GM19328 (cell line): Measurements from ENCODE around the gene RAD17.
"Not testable (repeated sequence)": the region's sequence is repeated elsewhere in the genome, so short reads cannot be mapped to it uniquely, and the experiment has no call there.

Experiments used
- ATAC-seq: cut with Tn5 transposase; IDR thresholded peaks from one replicate; pipeline ENCODE4 v1.9.1; 2021; ENCODE audit warnings: mild to moderate bottlenecking, moderate library complexity; ENCODE audit not compliant: unreplicated experiment

RAD17 gene

DNA sequence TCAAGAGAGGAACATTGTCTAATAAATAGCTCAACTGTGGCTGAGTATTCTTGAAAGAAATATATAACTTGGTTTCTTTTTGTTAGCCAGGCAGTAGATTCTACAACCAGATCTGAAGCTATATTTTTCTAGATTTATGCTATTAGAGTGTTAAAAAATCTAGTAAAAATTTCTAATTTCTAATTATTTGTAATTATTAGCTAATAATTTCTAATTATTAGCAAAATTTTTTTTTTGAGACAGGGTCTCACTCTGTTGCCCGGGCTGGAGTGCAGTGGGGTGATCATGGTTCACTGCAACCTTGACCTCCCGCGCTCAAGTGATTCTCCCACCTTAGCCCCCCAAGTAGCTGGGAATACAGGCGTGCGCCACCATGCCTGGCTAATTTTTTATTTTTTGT is 2.8 kb downstream of the RAD17 start:
- no peak for ATAC-seq

DNA sequence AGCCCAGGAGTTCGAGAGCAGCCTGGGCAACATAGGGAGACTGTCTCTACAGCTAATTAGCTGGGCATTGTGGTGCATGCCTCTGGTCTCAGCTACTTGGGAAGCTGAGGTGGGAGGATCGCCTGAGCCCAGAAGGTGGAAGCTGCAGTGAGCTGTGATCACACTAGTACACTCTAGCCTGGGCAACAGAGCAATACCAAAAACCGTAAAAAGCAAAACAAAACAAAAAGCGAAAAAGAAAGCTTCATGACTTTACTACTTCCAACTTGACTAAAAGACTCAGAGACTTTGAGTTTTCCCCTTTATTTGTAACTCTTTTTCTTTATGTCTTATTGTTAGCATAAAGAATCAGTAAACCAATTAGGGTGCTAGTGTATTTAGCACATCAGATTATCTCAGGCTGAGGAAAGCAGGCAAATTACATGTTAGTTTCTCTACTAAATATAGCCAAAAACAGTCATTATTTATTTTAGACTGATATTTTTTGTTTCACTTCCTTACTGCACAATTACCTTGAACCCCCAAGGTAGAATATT is 5.4 kb downstream of the RAD17 start:
- peak; percentile 59 for ATAC-seq

DNA sequence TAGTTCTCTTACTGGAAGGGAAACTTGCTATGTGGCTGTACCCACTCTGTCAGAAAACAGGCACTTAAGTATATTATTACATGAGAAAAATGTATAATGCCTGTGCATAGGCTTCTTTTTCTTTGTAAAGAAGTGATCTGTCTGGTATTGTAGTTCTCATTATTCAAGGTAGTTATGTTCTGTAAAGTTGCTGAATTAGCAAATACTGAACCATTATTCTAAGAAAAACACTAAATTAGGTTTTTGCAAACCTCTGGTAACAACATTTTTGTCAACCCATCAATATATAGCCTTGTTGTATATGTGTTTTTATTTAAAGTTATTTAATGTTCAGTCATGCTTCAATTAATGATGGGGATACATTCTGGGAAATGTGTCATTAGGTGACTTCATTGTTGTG is 8.8 kb downstream of the RAD17 start:
- no peak for ATAC-seq

DNA sequence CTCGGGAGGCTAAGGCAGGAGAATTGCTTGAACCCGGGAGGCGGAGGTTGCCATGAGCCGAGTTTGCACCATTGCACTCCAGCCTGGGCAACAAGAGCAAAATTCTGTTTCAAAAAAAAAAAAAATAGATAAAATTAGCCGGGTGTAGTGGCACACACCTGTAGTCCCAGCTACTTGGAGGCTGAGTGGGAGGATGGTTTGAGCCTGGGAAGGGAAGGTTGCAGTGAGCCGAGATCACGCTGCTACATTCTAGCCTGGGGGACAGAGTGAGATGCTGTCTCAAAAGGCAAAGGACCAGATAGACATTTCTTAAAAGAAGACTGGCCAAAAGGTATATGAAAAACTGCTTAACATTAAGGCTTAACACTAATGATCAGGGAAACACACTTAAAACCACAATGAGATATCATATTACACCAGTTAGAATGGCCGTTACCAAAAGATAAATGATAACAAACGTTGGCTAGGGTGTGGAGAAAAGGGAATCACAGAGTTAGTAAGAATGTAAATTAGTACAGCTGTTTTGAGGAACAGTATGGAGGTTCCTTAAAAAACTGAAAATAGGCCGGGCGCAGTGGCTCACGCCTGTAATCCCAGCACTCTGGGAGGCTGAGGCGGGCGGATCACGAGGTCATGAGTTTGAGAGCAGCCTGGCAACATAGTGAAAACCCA is 35.2 kb downstream of the RAD17 start:
- ATAC-seq = no peak

DNA sequence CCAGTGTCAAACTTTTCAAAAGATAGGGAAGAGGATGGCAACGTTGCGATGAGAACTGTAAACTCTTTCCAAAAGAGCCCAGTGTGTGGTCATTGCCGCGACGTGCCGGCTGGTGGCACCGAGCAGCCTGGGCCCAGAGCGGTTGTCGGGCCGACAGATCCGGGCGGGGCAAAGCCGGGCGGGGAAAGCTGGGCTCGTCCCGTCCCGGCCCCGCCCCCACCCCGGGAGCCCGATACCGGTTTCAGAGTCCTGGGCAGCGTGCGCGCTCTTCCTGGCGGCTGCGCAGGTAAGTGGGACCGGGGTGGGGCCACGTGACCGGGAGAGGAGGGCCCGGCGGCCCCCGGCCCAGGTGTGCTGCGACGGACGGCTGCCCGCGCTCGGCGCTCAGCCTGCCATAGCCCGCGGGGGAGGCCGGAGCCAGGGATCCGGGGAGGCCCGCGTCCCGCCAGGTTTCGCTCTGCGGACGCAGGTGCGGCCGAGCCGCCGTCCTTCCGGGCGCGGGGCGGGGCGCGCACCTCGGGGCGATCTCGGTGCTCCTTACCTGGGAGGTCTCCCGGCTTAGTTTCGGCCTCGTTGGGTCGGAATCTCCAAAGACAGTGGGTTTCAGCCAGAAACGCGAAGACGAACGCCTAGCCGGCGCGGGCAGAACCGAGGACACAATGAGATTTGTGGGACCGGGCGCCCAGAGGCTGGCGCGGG is 45.4 kb downstream of the RAD17 start, which contains the start of gene MARVELD2:
Gene MARVELD2, plus strand, starts transcription at position 232 of the 699 bp plus-strand sequence. CDS start 4,270 bp downstream, outside the sequence.
- ATAC-seq = peak; percentile 79

DNA sequence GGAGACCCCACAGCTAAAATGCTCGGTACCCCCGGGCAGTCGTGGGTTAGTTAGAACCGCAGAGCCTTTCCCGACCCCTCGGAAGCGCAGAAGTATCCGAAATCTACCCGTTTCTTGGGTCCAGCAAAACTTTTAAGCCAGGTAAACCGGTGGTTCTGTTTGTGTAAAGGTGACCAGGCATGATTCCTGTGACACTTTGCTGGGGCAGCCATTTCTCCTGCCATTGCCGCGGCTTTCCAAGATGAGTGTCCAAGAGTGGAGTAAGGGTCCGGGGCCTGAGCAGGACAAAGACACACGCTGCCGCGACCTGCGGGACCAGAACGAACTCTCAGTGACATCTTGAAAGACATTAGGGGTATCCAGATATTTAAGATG is 46.0 kb downstream of the RAD17 start:
- ATAC-seq = no peak

DNA sequence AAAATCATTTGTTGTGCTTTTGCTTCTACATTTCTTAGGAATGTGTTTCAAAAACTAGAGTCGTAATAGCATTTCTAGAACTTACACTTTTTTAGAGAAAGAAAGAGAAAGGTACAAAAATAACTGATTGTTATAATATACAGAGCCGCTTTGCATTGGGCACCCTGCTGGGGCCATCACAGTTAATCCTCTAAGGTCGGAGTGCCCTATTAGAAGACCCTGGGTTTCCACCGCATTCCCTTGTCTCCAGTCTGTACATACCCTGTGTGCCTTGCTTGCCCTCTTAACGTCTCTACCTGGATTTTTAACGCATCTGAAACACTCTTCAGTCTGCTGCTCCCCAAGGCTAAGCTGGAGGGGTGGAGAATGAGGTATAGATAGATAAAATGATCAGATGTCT is 46.6 kb downstream of the RAD17 start:
- no peak for ATAC-seq

DNA sequence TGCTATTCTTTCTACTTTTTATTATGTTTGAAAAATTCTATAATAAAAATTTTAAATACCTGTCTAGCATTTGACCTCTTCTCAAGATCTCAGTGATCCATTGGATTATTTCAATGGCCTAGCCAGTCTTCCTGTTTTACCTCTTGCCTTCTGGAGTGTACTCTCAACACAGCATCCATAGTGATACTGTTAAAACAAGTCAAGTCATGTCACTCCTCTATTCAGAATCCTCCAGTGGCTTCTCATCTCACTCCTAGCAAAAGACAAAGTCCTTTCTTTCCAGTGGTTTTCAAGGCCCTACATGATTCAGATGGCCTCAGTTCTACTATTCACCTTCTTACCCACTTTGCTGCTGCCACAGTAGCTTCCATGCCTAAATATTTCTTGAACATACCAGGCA is 47.1 kb downstream of the RAD17 start:
- no peak for ATAC-seq

DNA sequence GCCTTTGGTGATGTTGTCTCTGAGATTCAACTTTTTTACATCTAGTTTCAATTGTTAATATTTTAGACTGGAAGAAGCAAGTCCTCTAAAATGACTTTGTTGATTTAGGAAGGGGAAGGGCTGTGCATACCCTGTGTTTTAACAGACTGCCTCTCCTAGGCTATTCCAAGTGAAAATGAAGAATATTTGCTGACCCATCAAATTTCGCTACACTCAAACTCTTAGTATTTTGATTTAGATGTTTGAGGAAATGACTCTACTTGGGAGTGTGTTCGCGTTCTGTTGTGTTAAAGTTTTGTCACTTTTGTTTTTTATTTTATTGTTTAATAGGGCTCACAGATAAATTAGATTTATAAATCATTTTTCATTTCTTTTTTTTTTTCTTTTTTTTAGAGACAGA is 48.9 kb downstream of the RAD17 start:
- ATAC-seq = no peak

DNA sequence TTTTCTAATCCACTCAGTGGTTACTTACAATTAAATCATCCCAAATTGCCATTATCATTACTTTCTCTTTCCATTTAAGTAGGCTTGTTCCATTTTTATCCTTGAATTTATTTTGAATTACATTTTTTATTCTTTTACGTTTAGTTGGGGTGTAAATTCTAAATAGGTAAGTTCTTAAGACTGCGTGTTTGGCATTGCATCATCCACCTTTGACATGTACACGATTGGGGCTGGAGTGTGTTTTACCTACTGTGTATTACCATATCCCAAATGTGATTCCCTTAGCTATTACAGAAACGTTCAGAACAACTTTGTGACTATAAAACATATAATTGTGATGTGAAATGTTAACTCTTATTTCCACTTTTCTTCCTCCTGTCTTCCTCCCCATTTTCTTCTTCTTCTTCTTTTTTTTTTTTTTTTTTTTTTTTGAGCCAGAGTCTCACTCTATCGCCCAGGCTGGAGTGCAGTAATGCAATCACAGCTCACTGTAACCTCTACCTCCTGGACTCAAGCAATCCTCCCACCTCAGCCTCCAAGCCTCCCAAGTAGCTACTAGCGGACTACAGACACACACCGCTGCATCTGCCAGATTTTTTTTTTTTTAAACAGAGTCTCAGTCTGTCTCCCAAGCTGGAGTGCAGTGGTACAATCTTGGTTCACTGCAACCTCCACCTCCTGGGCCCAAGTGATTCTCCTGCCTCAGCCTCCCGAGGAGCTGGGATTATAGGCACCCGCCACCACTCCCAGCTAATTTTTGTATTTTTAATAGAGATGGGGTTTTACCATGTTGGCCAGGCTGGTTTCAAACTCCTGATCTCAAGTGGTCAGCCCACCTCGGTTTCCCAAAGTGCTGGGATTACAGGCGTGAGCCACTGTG is 62.0 kb downstream of the RAD17 start:
- ATAC-seq = no peak

DNA sequence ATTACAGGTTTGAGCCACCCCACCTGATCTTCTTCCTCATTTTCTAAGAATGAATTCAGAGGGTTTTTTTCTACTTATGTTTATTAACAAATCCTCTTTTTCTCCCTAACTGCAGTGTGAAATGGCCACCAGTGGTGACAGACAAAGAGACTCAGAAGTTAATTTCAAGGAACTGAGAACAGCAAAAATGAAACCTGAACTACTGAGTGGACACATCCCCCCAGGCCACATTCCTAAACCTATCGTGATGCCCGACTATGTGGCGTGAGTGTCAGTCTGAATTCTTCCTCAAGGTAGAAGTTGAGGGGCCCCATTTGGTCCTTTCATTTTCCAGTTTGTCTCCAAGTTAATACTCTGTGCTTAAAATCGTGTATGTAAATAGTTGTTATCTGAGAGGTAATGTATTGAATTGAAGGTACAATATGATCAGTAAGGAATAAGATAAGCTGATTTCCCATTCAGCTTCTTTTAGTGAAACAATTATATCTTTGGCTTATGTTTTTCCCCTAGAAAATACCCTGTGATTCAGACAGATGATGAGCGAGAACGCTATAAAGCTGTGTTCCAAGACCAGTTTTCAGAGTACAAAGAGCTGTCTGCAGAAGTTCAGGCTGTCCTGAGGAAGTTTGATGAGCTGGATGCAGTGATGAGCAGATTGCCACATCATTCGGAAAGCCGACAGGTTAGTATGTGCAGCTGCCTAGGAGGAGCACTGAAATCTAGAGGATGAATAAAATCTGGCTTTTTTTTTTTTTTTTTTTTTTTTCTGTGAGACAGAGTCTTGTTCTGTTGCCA is 63.0 kb downstream of the RAD17 start:
- ATAC-seq = peak; percentile 67

DNA sequence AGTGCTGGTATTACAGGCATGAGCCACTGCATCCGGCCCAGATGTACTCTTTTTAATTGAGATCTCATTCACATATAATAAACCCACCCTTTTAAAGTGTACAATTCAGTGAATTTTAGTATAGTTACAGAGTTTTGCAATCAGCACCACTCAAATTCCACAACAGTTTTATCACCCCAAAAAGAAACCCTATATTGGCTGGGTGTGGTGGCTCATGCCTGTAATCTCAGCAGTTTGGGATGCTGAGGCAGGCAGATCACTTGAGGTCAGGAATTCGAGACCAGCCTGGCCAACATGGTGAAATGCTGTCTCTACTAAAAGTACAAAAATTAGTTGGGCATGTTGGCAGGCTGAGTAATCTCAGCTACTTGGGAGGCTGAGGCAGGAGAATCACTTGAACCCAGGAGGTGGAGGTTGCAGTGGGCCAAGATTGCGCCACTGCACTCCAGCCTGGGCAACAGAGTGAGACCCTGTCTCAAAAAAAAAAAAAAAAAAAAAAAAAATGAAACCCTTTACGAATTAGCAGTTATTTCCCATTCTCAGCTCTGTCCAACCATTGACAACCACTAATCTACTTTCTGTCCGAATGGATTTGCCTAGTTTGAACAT is 65.8 kb downstream of the RAD17 start:
- not testable (repeated sequence) for ATAC-seq

DNA sequence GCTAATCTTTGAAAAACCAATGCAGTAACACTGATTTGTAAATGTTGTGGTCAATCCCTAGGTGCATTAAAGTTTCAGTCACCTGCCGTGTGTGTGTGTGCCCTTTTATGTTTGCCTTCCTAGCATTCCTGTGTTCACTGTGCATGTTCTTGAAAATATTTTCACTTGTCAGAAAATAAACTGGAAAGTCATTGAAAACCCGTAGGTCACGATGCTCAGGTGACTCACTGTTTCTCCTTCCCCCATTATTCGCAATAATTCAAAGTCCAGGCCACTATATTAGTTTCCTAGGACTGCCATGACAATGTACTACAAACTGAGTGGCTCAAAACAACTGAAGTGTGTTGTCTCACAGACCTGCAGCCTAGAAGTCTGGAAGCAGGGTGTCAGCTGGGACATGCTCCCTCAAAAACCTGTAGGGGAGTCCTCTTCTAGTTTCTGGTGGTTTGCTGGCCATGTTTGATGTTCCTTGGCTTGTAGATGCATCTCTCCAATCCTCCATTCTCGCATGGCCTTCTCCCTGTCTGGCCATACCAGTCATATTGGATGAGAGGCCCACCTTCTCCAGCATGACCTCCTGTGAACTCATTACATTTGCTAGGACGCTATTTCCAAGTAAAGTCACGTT is 74.6 kb downstream of the RAD17 start:
- ATAC-seq = no peak

DNA sequence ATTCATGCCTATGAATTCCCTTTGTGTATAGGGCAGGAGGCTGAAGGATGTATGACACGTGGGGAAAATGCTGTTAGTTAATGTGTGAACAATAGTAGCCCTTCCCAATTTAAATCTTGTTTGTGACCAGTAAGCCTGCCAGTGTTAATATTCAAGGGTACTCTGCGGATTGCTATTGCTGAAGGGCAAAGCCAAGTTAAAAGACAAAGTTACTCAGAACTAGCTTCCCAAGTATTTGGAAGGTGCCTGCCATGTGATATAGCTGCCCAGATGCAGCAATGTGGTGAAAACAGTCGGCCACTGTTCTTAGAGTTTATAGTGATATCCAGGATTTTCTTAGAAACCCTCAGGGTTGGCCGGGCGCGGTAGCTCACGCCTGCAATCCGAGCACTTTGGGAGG is 79.9 kb downstream of the RAD17 start:
- no peak for ATAC-seq

DNA sequence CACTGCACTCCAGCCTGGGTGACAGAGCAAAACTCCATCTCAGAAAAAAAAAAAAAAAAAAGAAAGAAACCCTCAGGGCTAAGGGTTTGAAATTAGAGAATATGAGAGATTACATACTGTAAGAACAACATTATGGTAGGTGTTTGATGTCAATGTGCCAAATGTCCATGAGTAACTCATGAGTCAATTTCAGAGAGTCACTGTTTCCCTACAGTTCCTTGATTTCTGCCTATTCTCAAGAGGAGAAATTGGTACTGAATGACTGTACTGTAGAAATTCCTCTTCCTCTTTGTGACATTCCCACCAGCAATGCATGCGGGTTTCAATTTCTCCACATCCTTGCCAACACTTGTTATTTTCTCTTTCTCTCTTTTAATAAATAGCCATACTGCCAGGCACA is 80.5 kb downstream of the RAD17 start:
- no peak for ATAC-seq

DNA sequence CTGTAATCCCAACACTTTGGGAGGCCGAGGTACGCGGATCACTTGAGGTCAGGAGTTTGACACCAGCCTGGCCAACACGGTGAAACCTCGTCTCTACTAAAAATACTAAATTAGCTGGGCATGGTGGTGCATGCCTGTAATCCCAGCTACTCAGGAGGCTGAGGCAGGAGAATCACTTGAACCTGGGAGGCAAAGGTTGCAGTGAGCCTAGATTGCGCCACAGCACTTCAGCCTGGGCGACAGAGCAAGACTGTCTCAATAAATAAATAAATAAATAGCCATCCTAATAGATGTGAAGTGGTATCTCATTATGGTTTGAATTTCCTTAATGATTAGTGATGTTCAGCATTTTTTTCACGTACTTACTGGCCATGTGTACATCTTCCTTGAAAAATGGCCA is 80.9 kb downstream of the RAD17 start:
- ATAC-seq = not testable (repeated sequence)

DNA sequence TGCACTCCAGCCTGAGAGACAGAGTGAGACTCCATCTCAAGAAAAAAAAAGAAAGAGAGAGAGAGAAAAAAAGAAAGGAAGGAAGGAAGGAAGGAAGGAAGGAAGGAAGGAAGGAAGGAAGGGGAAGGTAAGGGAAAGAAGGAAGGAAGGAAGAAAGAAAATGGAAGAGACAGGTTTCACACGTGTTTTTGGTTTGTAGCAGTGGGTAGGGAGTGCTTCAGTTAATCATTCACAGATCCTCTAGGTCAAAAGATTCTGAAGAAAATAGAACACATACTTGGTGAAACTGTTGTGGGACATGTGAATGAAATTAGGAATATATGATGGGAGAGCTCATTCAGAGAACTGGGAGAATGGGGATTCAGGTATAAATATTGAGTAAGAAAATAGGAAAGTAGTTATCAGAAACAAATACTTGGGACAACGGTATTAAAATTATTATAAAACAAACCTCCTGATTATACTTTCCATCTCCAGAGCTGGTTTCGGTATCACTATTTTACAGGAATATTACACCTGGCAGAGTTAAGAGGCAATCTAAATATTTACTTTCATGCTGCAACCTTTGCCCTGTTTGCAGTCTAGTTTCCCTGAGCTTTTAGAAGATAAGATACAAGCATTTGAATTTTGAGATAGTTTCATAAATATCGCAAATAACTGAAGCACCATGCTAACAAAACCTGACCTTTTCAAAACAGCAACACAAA is 82.5 kb downstream of the RAD17 start:
- no peak for ATAC-seq

DNA sequence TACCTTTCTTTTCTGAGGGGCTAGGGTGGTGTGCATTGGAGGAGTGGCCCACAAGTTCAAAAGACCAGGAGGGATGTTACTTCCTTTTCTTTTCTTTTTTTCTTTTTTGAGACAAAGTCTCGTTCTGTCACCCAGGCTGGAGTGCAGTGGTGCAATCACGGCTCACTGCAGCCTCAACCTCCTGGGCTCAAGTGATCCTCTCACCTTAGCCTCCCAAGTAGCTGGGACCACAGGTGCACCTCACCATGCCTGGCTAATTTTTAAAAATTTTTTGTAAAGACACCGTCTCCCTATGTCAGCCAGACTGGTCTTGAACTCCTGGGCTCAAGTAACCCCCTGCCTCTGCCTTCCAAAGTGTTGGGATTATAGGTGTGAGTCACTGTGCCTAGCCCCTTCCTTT is 83.9 kb downstream of the RAD17 start:
- not testable (repeated sequence) for ATAC-seq
